SK-N-SH (cell line): ENCODE measurements around the gene MSMP. TPM values are rescaled to one million over a fixed set of nuclear protein-coding genes. Genes with fewer than 3 reads are reported as not detected.
A peak's percentile ranks its signal among the peaks of the same experiment; 100 is the strongest.

Experiments
- CTCF ChIA-PET: fragments of 300-600, 350-600 bp; formaldehyde crosslinking; extraction: SDS; loops from one replicate; lab custom pipeline; 2021; lab: Yijun Ruan, JAX
- POLR2A ChIA-PET: fragments of 350-600 bp; sonication (Branson Sonifier 250); formaldehyde crosslinking; extraction: SDS; loops from one replicate; lab custom pipeline; 2020; ENCODE audit warnings: antibody characterized with exemption, inconsistent platforms; lab: Yijun Ruan, JAX
- DNase-seq: peaks from one replicate; pipeline ENCODE4 v3.0.0; 2012
- H2AFZ ChIP-seq: fragments of 200-600 bp; sonication (generic); 2 replicates; pipeline ENCODE4 v1.8.1; 2016; ENCODE audit warnings: antibody characterized with exemption, mild to moderate bottlenecking, low read depth
- H3F3A ChIP-seq: fragments of 200-600 bp; sonication (generic); replicated peaks from 2 replicates; pipeline ENCODE3; 2016; ENCODE audit warnings: antibody characterized with exemption, mild to moderate bottlenecking; ENCODE audit not compliant: insufficient read depth
- H3K27ac ChIP-seq, 2 experiments: fragments of 200-500 bp in 1 of 2; fragments of 200-600 bp in 1 of 2; sonication (Bioruptor generic) in 1 of 2; sonication (generic), shearing (Covaris generic) in 1 of 2; 2 replicates each; pipeline versions ENCODE4 v1.5.1 to v1.6.1; 2014 to 2016; ENCODE audit warnings: low read depth in 2 of 2, inconsistent platforms in 1 of 2, low read length in 1 of 2, mild to moderate bottlenecking in 1 of 2, mixed read lengths in 1 of 2
- H3K27me3 ChIP-seq: fragments of 200-600 bp; sonication (generic), shearing (Covaris generic); 2 replicates; pipeline ENCODE4 v1.6.1; 2016; ENCODE audit warnings: mixed run types; ENCODE audit not compliant: insufficient read depth
- H3K36me3 ChIP-seq, 2 experiments: fragments of 200-500 bp in 1 of 2; fragments of 200-600 bp in 1 of 2; sonication (Bioruptor generic) in 1 of 2; sonication (generic) in 1 of 2; replicated peaks in 1 of 2; 2 replicates each; pipeline versions ENCODE3 to v1.5.1; 2014 to 2016; ENCODE audit warnings: low read length in 1 of 2, mild to moderate bottlenecking in 1 of 2; ENCODE audit not compliant: insufficient read depth in 2 of 2, control insufficient read depth in 1 of 2
- H3K4me1 ChIP-seq, 2 experiments: fragments of 200-500 bp in 1 of 2; fragments of 200-600 bp in 1 of 2; sonication (Bioruptor generic) in 1 of 2; sonication (generic), shearing (Covaris generic) in 1 of 2; 2 replicates each; pipeline versions ENCODE4 v1.5.1 to v1.6.1; 2014 to 2016; ENCODE audit warnings: low read depth in 1 of 2, low read length in 1 of 2, mixed run types in 1 of 2; ENCODE audit not compliant: insufficient read depth in 2 of 2, control insufficient read depth in 1 of 2
- H3K4me2 ChIP-seq: fragments of 200-600 bp; sonication (generic), shearing (Covaris generic); 2 replicates; pipeline ENCODE4 v1.6.1; 2017; ENCODE audit warnings: mixed run types
- H3K4me3 ChIP-seq, 2 experiments: fragments of 200-500 bp in 1 of 2; fragments of 200-600 bp in 1 of 2; sonication (Bioruptor generic) in 1 of 2; sonication (generic), shearing (Covaris generic) in 1 of 2; 2 replicates each; pipeline versions ENCODE4 v1.5.1 to v1.8.1; 2014 to 2016; ENCODE audit warnings: low read depth in 2 of 2, inconsistent platforms in 1 of 2, low read length in 1 of 2, mild to moderate bottlenecking in 1 of 2, mixed read lengths in 1 of 2, moderate library complexity in 1 of 2
- H3K79me2 ChIP-seq: fragments of 200-600 bp; sonication (generic); 2 replicates; pipeline ENCODE4 v1.8.1; 2017; ENCODE audit warnings: mild to moderate bottlenecking; ENCODE audit not compliant: insufficient read depth
- H3K9ac ChIP-seq: fragments of 200-600 bp; sonication (generic); 2 replicates; pipeline ENCODE4 v1.6.1; 2017; ENCODE audit warnings: mixed run types
- H3K9me2 ChIP-seq: fragments of 200-600 bp; sonication (generic); 2 replicates; pipeline ENCODE4 v1.6.1; 2017; ENCODE audit warnings: mixed run types
- H3K9me3 ChIP-seq: fragments of 200-600 bp; sonication (generic); 2 replicates; pipeline ENCODE4 v1.6.1; 2017; ENCODE audit warnings: mixed run types, mild to moderate bottlenecking, moderate library complexity
- H4K20me1 ChIP-seq: fragments of 200-600 bp; sonication (generic); 2 replicates; pipeline ENCODE4 v1.6.1; 2017; ENCODE audit warnings: mild to moderate bottlenecking, mixed run types; ENCODE audit not compliant: insufficient read depth
- EZH2phosphoT487 ChIP-seq: fragments of 200-600 bp; sonication (generic); IDR thresholded peaks from 2 replicates; pipeline ENCODE4 v1.6.1; 2017; ENCODE audit warnings: low read depth, mixed run types, mild to moderate bottlenecking, antibody characterized with exemption, moderate library complexity, borderline replicate concordance
- FOXM1 ChIP-seq: IDR thresholded peaks from 2 replicates; pipeline ENCODE4 v1.4.0; 2012; ENCODE audit warnings: low read depth, mild to moderate bottlenecking
- GABPA ChIP-seq: IDR thresholded peaks from 2 replicates; pipeline ENCODE4 v1.4.0; 2012; ENCODE audit warnings: low read depth, mild to moderate bottlenecking
- GATA2 ChIP-seq: sonication (generic); formaldehyde crosslinking; IDR thresholded peaks from 2 replicates; pipeline ENCODE4 v1.5.0; 2020; ENCODE audit warnings: mild to moderate bottlenecking, missing genetic modification reagents
- JUND ChIP-seq: IDR thresholded peaks from 2 replicates; pipeline ENCODE4 v1.4.0; 2012
- NFIC ChIP-seq: IDR thresholded peaks from 2 replicates; pipeline ENCODE4 v1.4.0; 2012; ENCODE audit warnings: borderline replicate concordance
- WGBS: methylation state at CpG from one replicate; pipeline ENCODE4 v1.1.6; 2017; ENCODE audit warnings: low lambda C conversion rate; 5-methylcytosine and 5-hydroxymethylcytosine counted together
- polyA plus RNA-seq, 3 experiments: library from polyadenylated mRNA; depleted of rRNA; stranded (reverse); fragments of >200 nt; gene quantifications; 2 replicates each; pipeline ENCODE4 v1.2.3, GENCODE V29; 2012
- TF ChIP-seq, protein P1 (sequence below): IDR thresholded peaks from 2 replicates; pipeline ENCODE4; 2012

Gene MSMP
- polyA plus RNA-seq, 1 of the 3 experiments (the other 2 are of a cell fraction): 1.2 TPM

DNA sequence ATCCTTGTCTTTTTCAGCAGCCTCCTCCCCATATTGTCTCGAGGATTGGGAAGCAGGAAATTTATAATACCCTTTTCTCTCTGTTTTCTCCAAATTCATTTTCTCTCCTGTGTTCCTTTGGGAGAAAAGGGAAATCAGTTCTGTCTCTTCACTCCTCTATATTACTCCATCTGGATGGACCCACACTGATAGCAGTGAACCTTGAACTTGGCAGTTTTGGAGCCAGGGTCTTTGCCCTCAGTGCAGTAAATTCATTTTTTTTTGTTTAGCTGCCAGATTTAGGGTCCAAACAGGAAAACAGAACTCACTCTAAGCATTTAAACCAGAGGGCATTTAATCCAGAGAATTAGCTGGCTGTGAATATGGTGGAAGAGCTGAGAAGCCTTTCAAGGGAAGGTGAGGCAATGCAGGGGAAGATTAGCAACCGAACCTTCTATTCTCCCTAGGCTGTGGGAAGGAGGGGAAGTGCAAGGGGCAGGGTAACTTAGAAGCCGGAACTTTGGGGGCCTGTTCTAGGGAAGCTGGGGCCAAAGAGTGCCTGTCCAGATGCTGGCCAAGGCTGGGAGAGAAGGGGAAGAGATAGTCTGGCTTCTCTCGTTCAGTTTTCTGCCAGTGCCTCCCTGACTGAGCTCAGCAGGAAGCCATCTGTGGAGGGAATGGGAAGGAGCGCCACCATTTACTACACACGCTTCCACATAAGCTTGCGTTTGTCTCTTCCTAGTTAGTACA, 21.0 kb upstream of the MSMP start:
- H3K9me3 ChIP-seq: no peaks in the 10 kb centered on the region
- H3K4me2 ChIP-seq: no peak overlapping the region
- no peaks in the 10 kb centered on the region for H3K79me2 ChIP-seq
- H3K27me3 ChIP-seq: no peaks in the 10 kb centered on the region
- WGBS: 89% methylated on average over 7 of the region's 7 CpGs
- no peak overlapping the region for H3K27ac ChIP-seq
- H3K36me3 ChIP-seq: no peaks in the 10 kb centered on the region
- no peak for DNase-seq
- peaks cover 5 to 6% of the 10 kb centered on the region in 2 experiments; a peak in 3 of 4 replicates for H3K4me1 ChIP-seq
- H3F3A ChIP-seq: no peaks in the 10 kb centered on the region
- no peaks in the 10 kb centered on the region for H4K20me1 ChIP-seq
- no peak overlapping the region for H3K9ac ChIP-seq
- no peak overlapping the region for H2AFZ ChIP-seq
- CTCF ChIA-PET: interaction anchor here (1.3 to 3.3 kb wide), 4 partner anchors 15 to 107 kb away, joined by 4 to 16 read pairs (median 6); no protein-coding TSS in a partner anchor
- no peaks in the 10 kb centered on the region for H3K9me2 ChIP-seq
- H3K4me3 ChIP-seq: no peak overlapping the region
- TF ChIP-seq JUND: no peak
- no peak for TF ChIP-seq EZH2phosphoT487
- POLR2A ChIA-PET: no interaction called here

DNA sequence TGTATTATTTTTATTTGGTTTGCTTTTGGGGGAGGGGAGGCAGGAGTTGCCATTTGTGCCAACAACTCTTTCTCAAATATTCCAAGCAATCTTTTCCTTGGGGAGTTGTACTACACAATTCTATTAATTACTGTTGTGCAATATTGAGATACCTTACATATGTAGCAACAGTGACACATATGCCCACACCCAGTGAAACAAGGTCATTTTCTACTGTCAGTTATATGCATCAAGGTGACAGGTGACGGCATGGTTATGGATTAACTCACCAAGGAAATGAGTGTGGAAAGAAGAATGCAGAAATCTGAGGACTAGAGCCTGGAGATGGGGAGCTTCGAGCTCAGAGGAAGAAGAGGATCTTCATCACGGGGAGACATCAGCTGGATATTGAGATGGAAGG, 17.9 kb upstream of the MSMP start:
- 77% methylated on average over 3 of the region's 3 CpGs for WGBS
- no peak overlapping the region for H2AFZ ChIP-seq
- H3K27me3 ChIP-seq: no peaks in the 10 kb centered on the region
- H3K4me3 ChIP-seq: no peak overlapping the region
- POLR2A ChIA-PET: no interaction called here
- TF ChIP-seq, protein P1, sequence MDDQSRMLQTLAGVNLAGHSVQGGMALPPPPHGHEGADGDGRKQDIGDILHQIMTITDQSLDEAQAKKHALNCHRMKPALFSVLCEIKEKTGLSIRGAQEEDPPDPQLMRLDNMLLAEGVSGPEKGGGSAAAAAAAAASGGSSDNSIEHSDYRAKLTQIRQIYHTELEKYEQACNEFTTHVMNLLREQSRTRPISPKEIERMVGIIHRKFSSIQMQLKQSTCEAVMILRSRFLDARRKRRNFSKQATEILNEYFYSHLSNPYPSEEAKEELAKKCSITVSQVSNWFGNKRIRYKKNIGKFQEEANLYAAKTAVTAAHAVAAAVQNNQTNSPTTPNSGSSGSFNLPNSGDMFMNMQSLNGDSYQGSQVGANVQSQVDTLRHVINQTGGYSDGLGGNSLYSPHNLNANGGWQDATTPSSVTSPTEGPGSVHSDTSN: peak; percentile 42
- no peak for TF ChIP-seq FOXM1
- H3K4me2 ChIP-seq: no peak overlapping the region
- H4K20me1 ChIP-seq: no peaks in the 10 kb centered on the region
- H3K4me1 ChIP-seq: peaks cover 5 to 11% of the 10 kb centered on the region in 2 experiments; a peak in 3 of 4 replicates
- H3K36me3 ChIP-seq: no peaks in the 10 kb centered on the region
- no peak overlapping the region for H3K27ac ChIP-seq
- H3K79me2 ChIP-seq: no peaks in the 10 kb centered on the region
- no peak overlapping the region for H3K9ac ChIP-seq
- no peaks in the 10 kb centered on the region for H3F3A ChIP-seq
- CTCF ChIA-PET: interaction anchor here (0.9 to 4.4 kb wide), 4 partner anchors 12 to 173 kb away, joined by 3 to 26 read pairs (median 8); partner anchors contain the start of gene HINT2
- no peaks in the 10 kb centered on the region for H3K9me3 ChIP-seq
- no peak for DNase-seq
- no peaks in the 10 kb centered on the region for H3K9me2 ChIP-seq

DNA sequence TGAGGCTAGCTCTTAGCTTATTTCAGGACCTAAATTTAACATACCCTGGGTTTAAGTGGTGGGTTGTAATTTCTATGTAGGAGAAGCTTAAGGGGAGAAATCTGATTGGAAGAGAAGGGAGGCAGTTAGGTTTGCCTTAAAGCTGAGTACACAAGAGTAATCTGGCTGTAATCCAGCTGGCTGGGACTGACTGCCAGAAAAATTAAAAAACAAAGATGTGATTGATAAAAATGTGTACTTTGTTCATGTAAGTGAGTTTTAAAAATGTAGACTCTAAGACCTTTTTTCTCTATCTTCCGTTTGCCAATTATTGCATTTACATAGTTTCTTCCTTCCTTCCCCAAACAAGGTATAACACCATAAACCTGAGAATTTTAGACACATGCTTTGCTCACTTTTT, 17.5 kb upstream of the MSMP start:
- Histone ChIP-seq H4K20me1 (no peaks in the 10 kb centered on the region), H3F3A (no peaks in the 10 kb centered on the region), H3K4me3 (no peak overlapping the region), H3K9me2 (no peaks in the 10 kb centered on the region), H3K27ac (no peak overlapping the region), H3K4me1 (peaks cover 5 to 11% of the 10 kb centered on the region in 2 experiments; a peak in 3 of 4 replicates), H3K9ac (no peak overlapping the region), H3K9me3 (no peaks in the 10 kb centered on the region), H3K27me3 (no peaks in the 10 kb centered on the region), H2AFZ (no peak overlapping the region), H3K4me2 (no peak overlapping the region), H3K36me3 (no peaks in the 10 kb centered on the region), H3K79me2 (no peaks in the 10 kb centered on the region)
- ChIA-PET POLR2A (interaction anchor here (0.9 kb wide), 1 partner anchor 15 kb away, joined by 5 read pairs; no protein-coding TSS in a partner anchor), CTCF (interaction anchor here (0.9 to 4.4 kb wide), 6 partner anchors 11 to 174 kb away, joined by 3 to 26 read pairs (median 4); partner anchors contain the start of gene HINT2)
- TF ChIP-seq GABPA (no peak), GATA2 (CRISPR knock-in tag) (0 out of 2 replicates have a peak, but pooled peaks have one; percentile 14), NFIC (peak; percentile 54)
- no peak for DNase-seq
- WGBS: 87% methylated on average over 1 of the region's 1 CpG
